NCI-H2196 treated with DMSO at 0.1 percent for 48 hours (cell line): ENCODE measurements around the gene MSH5.

ENCODE experiments used
- DNase-seq: peaks from one replicate; lab custom pipeline; 2025; ENCODE audit not compliant: unreplicated experiment; lab: John Stamatoyannopoulos, UW

The MSH5 gene

GRCh38 chr6:31712296-31712695 is 27.5 kb upstream of the MSH5 start:
- no peak for DNase-seq

- DNase-seq = no peak
These were observed 26.3 kb upstream of the MSH5 start for GRCh38 chr6:31713465-31713864.

GRCh38 chr6:31713991-31714684 is 25.7 kb upstream of the MSH5 start:
- no peak for DNase-seq

DNA sequence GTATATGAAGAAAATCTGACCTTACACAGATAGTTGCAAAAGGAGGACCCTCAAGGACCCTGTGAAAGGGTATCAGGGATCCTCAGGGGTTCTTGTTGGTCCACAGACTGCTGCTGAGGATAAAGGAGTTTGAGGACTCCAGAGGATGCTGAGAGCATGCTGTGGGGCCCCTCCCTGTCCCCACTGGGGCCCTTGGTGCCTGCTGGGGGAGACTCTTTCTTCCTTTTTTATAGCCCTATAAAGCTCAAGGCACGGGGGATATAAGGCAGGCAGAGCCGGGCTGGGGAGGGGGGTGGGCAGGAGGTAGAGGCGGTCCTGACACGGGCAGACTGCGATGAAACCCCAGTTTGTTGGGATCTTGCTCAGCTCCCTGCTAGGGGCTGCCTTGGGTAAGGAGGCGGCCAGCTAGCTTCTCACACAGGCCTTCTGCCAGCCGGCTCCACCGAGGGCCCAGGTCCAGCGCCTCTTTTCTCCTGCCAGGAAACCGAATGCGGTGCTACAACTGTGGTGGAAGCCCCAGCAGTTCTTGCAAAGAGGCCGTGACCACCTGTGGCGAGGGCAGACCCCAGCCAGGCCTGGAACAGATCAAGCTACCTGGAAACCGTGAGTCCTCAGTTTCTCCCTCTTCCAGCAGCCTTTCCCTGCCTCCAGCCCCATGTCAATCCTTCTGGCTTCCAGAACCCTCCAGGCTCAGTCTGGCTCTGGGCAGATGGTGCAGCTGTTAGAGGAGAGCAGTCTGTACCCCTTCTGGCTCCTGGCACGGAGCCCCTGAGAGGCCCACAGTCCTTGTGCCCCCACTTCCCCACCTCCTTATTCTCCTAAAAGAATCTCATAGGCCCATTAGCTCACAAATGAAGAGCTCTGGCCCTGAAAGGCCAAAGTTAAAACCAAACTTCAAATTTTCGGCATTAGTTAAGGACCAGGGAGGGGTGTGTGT is 24.5 kb upstream of the MSH5 start, which contains the start of gene LY6G6D:
Gene LY6G6D, plus strand, starts transcription at position 327 of the 937 bp plus-strand sequence. Its CDS starts 8 bp downstream, at position 335.
- DNase-seq = no peak

DNA sequence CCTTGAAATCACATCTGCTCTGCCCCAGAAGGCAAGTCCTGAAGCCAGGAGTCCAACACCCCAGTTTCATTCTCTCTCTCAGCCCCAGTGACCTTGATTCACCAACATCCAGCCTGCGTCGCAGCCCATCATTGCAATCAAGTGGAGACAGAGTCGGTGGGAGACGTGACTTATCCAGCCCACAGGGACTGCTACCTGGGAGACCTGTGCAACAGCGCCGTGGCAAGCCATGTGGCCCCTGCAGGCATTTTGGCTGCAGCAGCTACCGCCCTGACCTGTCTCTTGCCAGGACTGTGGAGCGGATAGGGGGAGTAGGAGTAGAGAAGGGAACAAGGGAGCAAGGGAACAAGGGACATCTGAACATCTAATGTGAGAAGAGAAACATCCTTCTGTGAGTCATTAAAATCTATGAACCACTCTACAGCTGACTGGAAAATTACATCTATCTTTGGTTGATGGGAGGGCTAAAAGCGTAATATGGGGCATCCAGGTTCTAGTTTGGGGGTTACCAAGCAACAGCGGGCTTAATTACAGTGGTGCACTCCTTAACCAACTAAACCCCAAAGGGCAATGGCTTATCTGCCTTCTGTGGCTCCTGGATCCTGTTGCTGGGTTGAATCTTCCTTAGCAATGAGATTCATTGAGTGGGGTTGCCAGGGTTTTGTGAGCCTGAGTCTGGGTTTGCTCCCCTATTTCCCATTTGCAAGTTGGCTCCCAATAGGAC is 22.1 kb upstream of the MSH5 start:
- no peak for DNase-seq

- DNase-seq = peak; percentile 34
These were observed 21.5 kb upstream of the MSH5 start for GRCh38 chr6:31718265-31718664.

GRCh38 chr6:31719001-31719400 is 20.8 kb upstream of the MSH5 start:
- DNase-seq = no peak

DNA sequence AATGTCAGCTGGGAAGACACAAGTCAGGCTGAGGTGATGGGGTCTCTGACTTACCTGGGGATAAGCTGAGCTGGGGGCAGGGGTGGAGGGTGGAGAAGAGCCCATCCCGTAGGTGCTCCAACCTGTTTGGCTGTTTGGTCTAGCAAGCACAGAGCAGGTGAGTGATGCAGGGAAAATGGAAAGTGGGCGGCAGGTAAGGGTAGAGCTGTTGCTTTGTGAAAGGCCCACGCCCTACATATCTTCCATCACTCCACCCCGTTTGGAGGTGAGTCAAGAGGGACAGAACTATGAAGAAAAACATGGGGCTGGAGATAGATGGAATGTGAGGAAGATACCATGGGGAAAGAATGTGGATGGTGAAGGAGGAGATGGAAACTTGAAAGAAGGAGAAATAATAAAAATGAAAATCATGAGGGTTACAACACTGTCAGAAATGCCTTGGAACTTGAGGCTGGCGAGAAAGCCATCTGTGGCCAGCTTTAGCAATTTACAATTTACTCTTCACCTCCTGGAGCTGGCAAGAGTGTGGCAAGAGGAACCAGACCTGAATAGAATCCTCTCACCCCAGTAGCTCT is 19.5 kb upstream of the MSH5 start:
- no peak for DNase-seq

GRCh38 chr6:31721351-31722020 is 18.3 kb upstream of the MSH5 start, which contains the start of gene LY6G6C:
TSS of gene LY6G6C (minus strand) at chr6:31721746. CDS start at chr6:31721679, 67 bp downstream.
- DNase-seq = no peak

DNA sequence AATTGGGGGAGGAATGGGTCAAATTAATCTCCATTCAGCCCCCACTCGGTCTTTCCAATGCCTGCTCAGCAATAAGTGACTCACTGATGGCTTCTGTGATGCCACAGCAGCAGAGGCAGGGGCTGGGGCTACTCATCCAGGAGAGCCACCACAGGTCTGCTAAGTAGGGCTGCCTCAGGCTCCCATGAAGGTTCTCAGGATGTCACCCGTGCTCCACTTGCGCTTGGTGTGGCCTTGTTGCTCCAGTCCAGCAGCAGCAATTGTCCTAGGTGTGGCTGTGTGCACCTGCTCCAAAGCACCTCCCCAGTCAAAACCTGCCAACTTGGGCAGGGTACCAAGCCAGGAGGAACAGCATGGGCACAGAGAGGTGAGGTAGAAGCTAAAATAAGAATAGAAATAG is 17.6 kb upstream of the MSH5 start:
- no peak for DNase-seq

- DNase-seq = no peak
These were observed 16.4 kb upstream of the MSH5 start, which contains the start of gene MPIG6B for GRCh38 chr6:31723245-31723979. TSS of gene MPIG6B (plus strand) at chr6:31723373. CDS start at chr6:31723384, 11 bp downstream.

- DNase-seq = no peak
These were observed 15.7 kb upstream of the MSH5 start for GRCh38 chr6:31723980-31724691.

DNA sequence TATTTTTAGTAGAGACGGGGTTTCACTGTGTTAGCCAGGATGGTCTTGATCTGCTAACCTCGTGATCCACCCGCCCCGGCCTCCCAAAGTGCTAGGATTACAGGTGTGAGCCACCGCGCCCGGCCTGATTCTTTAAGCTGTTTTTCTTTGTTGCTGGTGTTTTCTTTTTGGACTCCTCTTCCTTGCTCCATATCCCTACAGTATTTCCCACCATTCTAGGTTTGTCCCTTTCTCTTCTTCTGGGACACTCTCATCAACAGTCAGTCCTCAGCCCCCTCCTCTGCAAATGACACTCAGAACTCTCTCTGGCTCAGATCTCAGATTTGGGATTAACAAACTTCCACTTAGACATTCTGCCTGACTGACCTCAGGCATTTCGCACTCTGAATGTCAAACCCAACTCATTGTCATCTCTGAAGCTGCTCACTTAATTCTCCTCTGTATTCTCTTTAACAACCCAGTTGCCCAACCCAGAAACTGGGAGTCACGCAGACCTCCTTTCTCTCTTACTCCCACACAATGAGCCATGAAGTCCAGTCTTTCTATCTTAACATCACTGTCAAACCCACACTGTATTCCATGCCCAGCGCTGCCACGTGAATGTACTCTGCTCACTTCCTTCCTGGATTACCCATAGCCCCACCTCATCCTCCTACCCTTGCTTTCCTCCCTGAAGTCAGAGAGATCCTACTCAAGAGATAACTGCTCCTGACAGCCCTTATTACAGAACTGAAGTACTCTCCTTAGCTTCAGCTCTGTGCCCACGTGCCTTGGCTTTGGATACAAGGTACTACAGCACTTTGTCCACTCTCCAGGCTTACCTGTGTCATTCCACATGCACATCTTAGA is 14.1 kb upstream of the MSH5 start:
- no peak for DNase-seq

GRCh38 chr6:31727034-31727716 is 12.6 kb upstream of the MSH5 start:
- DNase-seq = no peak

GRCh38 chr6:31727717-31728671 is 11.8 kb upstream of the MSH5 start:
- DNase-seq = no peak

GRCh38 chr6:31728767-31729514 is 10.9 kb upstream of the MSH5 start, which contains the start of gene DDAH2:
TSS of gene DDAH2 (minus strand) at chr6:31729299. CDS start at chr6:31729161, 138 bp downstream.
- no peak for DNase-seq
